H9 (cell line): Measurements from ENCODE around the gene SIDT2. TPM values are rescaled to one million over a fixed set of nuclear protein-coding genes. Genes with fewer than 3 reads are reported as not detected.

Source experiments
- DNase-seq: peaks from one replicate; pipeline ENCODE4 v3.0.0-alpha.2; 2017
- H2AFZ ChIP-seq: one replicate; pipeline ENCODE4 v1.6.1; 2013; ENCODE audit warnings: mild to moderate bottlenecking, low read length, control low read depth, moderate library complexity
- H2AK5ac ChIP-seq: 2 replicates; pipeline ENCODE4 v1.6.1; 2013; ENCODE audit warnings: low read length, control low read depth, mixed read lengths; ENCODE audit not compliant: insufficient read length
- H2BK120ac ChIP-seq: one replicate; pipeline ENCODE4 v1.6.1; 2013; ENCODE audit warnings: low read depth, mild to moderate bottlenecking, low read length, control low read depth, inconsistent platforms; ENCODE audit not compliant: poor library complexity, severe bottlenecking
- H2BK12ac ChIP-seq: 2 replicates; pipeline ENCODE4 v1.6.1; 2013; ENCODE audit warnings: low read length, control low read depth, mixed read lengths, low read depth; ENCODE audit not compliant: insufficient read length
- H2BK15ac ChIP-seq: 2 replicates; pipeline ENCODE4 v1.6.1; 2013; ENCODE audit warnings: low read depth, low read length, control low read depth
- H2BK20ac ChIP-seq: one replicate; pipeline ENCODE4 v1.6.1; 2013; ENCODE audit warnings: low read depth, mild to moderate bottlenecking, low read length, control low read depth, inconsistent platforms; ENCODE audit not compliant: poor library complexity, severe bottlenecking
- H2BK5ac ChIP-seq: 2 replicates; pipeline ENCODE4 v1.6.1; 2013; ENCODE audit warnings: low read length, control low read depth, mixed read lengths; ENCODE audit not compliant: insufficient read length
- H3K14ac ChIP-seq: 2 replicates; pipeline ENCODE4 v1.6.1; 2013; ENCODE audit warnings: low read length, control low read depth; ENCODE audit not compliant: insufficient read depth
- H3K18ac ChIP-seq: 2 replicates; pipeline ENCODE4 v1.6.1; 2013; ENCODE audit warnings: low read depth, mild to moderate bottlenecking, mixed read lengths, low read length, control low read depth; ENCODE audit not compliant: insufficient read length
- H3K23ac ChIP-seq: 2 replicates; pipeline ENCODE4 v1.6.1; 2013; ENCODE audit warnings: low read length, control low read depth, mixed read lengths, low read depth; ENCODE audit not compliant: insufficient read length
- H3K23me2 ChIP-seq: 2 replicates; pipeline ENCODE4 v1.6.1; 2013; ENCODE audit warnings: low read depth, mild to moderate bottlenecking, mixed read lengths, low read length, control low read depth; ENCODE audit not compliant: insufficient read length, poor library complexity, severe bottlenecking
- H3K27ac ChIP-seq: 2 replicates; pipeline ENCODE4 v1.5.1; 2013; ENCODE audit warnings: low read length, control low read depth, mixed read lengths, low read depth; ENCODE audit not compliant: insufficient read length
- H3K27me3 ChIP-seq: 2 replicates; pipeline ENCODE4 v1.6.1; 2013; ENCODE audit warnings: low read length, control low read depth, inconsistent platforms; ENCODE audit not compliant: insufficient read depth
- H3K4ac ChIP-seq: 2 replicates; pipeline ENCODE4 v1.6.1; 2013; ENCODE audit warnings: low read depth, mild to moderate bottlenecking, control low read depth, inconsistent platforms, low read length, moderate library complexity
- H3K4me1 ChIP-seq: 2 replicates; pipeline ENCODE4 v1.6.1; 2013; ENCODE audit warnings: low read length, control low read depth, inconsistent platforms; ENCODE audit not compliant: insufficient read depth
- H3K4me2 ChIP-seq: 2 replicates; pipeline ENCODE4 v1.6.1; 2013; ENCODE audit warnings: low read length, control low read depth, mixed read lengths; ENCODE audit not compliant: insufficient read length, insufficient read depth
- H3K56ac ChIP-seq: 2 replicates; pipeline ENCODE4 v1.6.1; 2013; ENCODE audit warnings: low read depth, mild to moderate bottlenecking, mixed read lengths, low read length, control low read depth; ENCODE audit not compliant: insufficient read length
- H3K79me1 ChIP-seq: 2 replicates; pipeline ENCODE4 v1.6.1; 2013; ENCODE audit warnings: low read depth, mild to moderate bottlenecking, moderate library complexity, low read length, control low read depth, inconsistent platforms; ENCODE audit not compliant: insufficient read depth, poor library complexity, severe bottlenecking
- H3K79me2 ChIP-seq: 2 replicates; pipeline ENCODE4 v1.6.1; 2013; ENCODE audit warnings: low read length, control low read depth, inconsistent platforms; ENCODE audit not compliant: insufficient read depth
- H3K9ac ChIP-seq: 2 replicates; pipeline ENCODE4 v1.6.1; 2013; ENCODE audit warnings: low read length, control low read depth, mixed read lengths; ENCODE audit not compliant: insufficient read length; ENCODE audit errors: extremely low read depth
- H3K9me3 ChIP-seq: one replicate; pipeline ENCODE4 v1.6.1; 2013; ENCODE audit warnings: low read depth, low read length, inconsistent platforms; ENCODE audit not compliant: control insufficient read depth
- H3T11ph ChIP-seq: one replicate; pipeline ENCODE4 v1.6.1; 2013; ENCODE audit warnings: mild to moderate bottlenecking, low read length, control low read depth, inconsistent platforms
- H4K20me1 ChIP-seq: one replicate; pipeline ENCODE4 v1.6.1; 2013; ENCODE audit not compliant: control insufficient read depth, insufficient read length, insufficient read depth
- H4K5ac ChIP-seq: 2 replicates; pipeline ENCODE4 v1.6.1; 2013; ENCODE audit warnings: low read depth, mild to moderate bottlenecking, mixed read lengths, low read length, control low read depth; ENCODE audit not compliant: insufficient read length
- H4K8ac ChIP-seq: replicated peaks from 2 replicates; pipeline ENCODE4 v1.6.1; 2013; ENCODE audit warnings: low read length, control low read depth, mixed read lengths, low read depth; ENCODE audit not compliant: insufficient read length
- H4K91ac ChIP-seq: 2 replicates; pipeline ENCODE4 v1.6.1; 2013; ENCODE audit warnings: low read depth, mild to moderate bottlenecking, moderate library complexity, mixed read lengths, low read length, control low read depth; ENCODE audit not compliant: insufficient read length
- H3K27ac Mint-ChIP-seq, 3 experiments: 2 replicates in 2 of 3; 3 replicates in 1 of 3; pipeline ENCODE4 v1.8.0; 2020 to 2021; ENCODE audit warnings: mixed read lengths in 3 of 3, mild to moderate bottlenecking in 1 of 3, moderate library complexity in 1 of 3
- H3K27me3 Mint-ChIP-seq: 2 replicates; pipeline ENCODE4 v1.8.0; 2021; ENCODE audit warnings: low read depth, mild to moderate bottlenecking, moderate library complexity, mixed read lengths
- H3K36me3 Mint-ChIP-seq, 3 experiments: 2 replicates in 2 of 3; 3 replicates in 1 of 3; pipeline ENCODE4 v1.8.0; 2020 to 2021; ENCODE audit warnings: low read depth in 3 of 3, mixed read lengths in 3 of 3; ENCODE audit not compliant: insufficient read depth in 1 of 3
- H3K4me1 Mint-ChIP-seq, 2 experiments: 2 replicates each; pipeline ENCODE4 v1.8.0; 2020; ENCODE audit warnings: mixed read lengths in 2 of 2
- H3K4me3 Mint-ChIP-seq, 2 experiments: 2 replicates in 1 of 2; 3 replicates in 1 of 2; pipeline ENCODE4 v1.8.0; 2020 to 2021; ENCODE audit warnings: mild to moderate bottlenecking in 2 of 2, mixed read lengths in 2 of 2, moderate library complexity in 1 of 2
- H3K9me3 Mint-ChIP-seq, 2 experiments: 2 replicates in 1 of 2; 3 replicates in 1 of 2; pipeline ENCODE4 v1.8.0; 2020; ENCODE audit warnings: mild to moderate bottlenecking in 2 of 2, mixed read lengths in 2 of 2, moderate library complexity in 1 of 2
- CTCF ChIP-seq: fragments of 200-600 bp; sonication (generic); conservative IDR thresholded peaks from 3 replicates; pipeline ENCODE4 v1.8.0; 2021; ENCODE audit warnings: antibody characterized with exemption, mild to moderate bottlenecking
- WGBS: extraction: QIAGEN DNeasy Blood & Tissue Kit; methylation state at CpG from one replicate; pipeline ENCODE4 v1.1.7; 2013; ENCODE audit warnings: missing lambda C conversion rate, low lambda C conversion rate, mixed read lengths; ENCODE audit not compliant: insufficient read length; ENCODE audit errors: extremely low coverage; 5-methylcytosine and 5-hydroxymethylcytosine counted together
- total RNA-seq: library from RNA; stranded (reverse); gene quantifications from 2 replicates; pipeline ENCODE4 v1.2.1, GENCODE V29; 2021

Gene SIDT2
- total RNA-seq, 1 experiment from 2014 or later: 18.3 TPM

GRCh38 chr11:117194267-117194666 lies 15.7 kb downstream of the SIDT2 start:
- H2BK120ac ChIP-seq: no peak overlapping the region
- no peak overlapping the region for H3K56ac ChIP-seq
- no peak overlapping the region for H2BK12ac ChIP-seq
- H3K79me2 ChIP-seq: no peaks in the 10 kb centered on the region
- H4K8ac ChIP-seq: no peak overlapping the region
- peaks cover 3% of the 10 kb centered on the region for H3K23me2 ChIP-seq
- no peak for TF ChIP-seq CTCF
- no peaks in the 10 kb centered on the region for H3K27me3 Mint-ChIP-seq
- H3K4me3 Mint-ChIP-seq: no peak overlapping the region
- no peak overlapping the region for H2BK5ac ChIP-seq
- no peak overlapping the region for H3K4ac ChIP-seq
- peak overlapping the region in 1 of 3 experiments; percentile 61; a peak in 1 of 7 replicates for H3K27ac Mint-ChIP-seq
- H3K27ac ChIP-seq: no peak overlapping the region
- no CpG with 5 or more reads among the region's 5 CpGs for WGBS
- no peak overlapping the region for H2AFZ ChIP-seq
- no peak overlapping the region for H3K4me2 ChIP-seq
- no peak for DNase-seq
- H3K14ac ChIP-seq: no peak overlapping the region
- H3K9me3 Mint-ChIP-seq: peaks cover 0 to 3% of the 10 kb centered on the region in 2 experiments; a peak in 1 of 5 replicates
- no peak overlapping the region for H3T11ph ChIP-seq
- no peak overlapping the region for H2BK20ac ChIP-seq
- H4K5ac ChIP-seq: no peak overlapping the region
- no peak overlapping the region for H2AK5ac ChIP-seq
- H2BK15ac ChIP-seq: no peak overlapping the region
- H3K18ac ChIP-seq: no peak overlapping the region
- peaks cover 3 to 37% (median 19%) of the 10 kb centered on the region in 3 experiments; a peak in 6 of 7 replicates for H3K36me3 Mint-ChIP-seq
- H3K4me1 ChIP-seq: no peaks in the 10 kb centered on the region
- H3K9ac ChIP-seq: no peak overlapping the region
- no peak overlapping the region for H4K91ac ChIP-seq
- no peaks in the 10 kb centered on the region for H4K20me1 ChIP-seq
- no peak overlapping the region for H3K23ac ChIP-seq
- no peaks in the 10 kb centered on the region for H3K79me1 ChIP-seq
- no peaks in the 10 kb centered on the region for H3K9me3 ChIP-seq
- peaks cover 15 to 16% of the 10 kb centered on the region in 2 experiments for H3K4me1 Mint-ChIP-seq
- H3K27me3 ChIP-seq: no peaks in the 10 kb centered on the region
